ENCODE measurements around the gene PIP. TPM values are rescaled to one million over a fixed set of nuclear protein-coding genes. Genes with fewer than 3 reads are reported as not detected.

Gene PIP
- total and polyA plus RNA-seq, 2 of the 8 experiments (the other 6 are each of a cell fraction or from before 2014, with no cell fraction given): not detected

- no peak overlapping the region for H2AFZ ChIP-seq (ENCODE audit: low read length)
- no peak overlapping the region for H4K5ac ChIP-seq (ENCODE audit: insufficient read length, low read depth, low read length)
- no peak overlapping the region for H2BK12ac ChIP-seq (ENCODE audit: low read depth, low read length)
- H3K4me1 ChIP-seq (replicated peaks in 1 of 4; ENCODE audit: control insufficient read depth in 3 of 4, insufficient read depth in 4 of 4, low read length in 3 of 4): no peaks in the 10 kb centered on the region
- H3K4ac ChIP-seq (replicated peaks; ENCODE audit: insufficient read length, low read depth, low read length): no peak overlapping the region
- no peak overlapping the region for H2BK120ac ChIP-seq (replicated peaks; ENCODE audit: low read depth, low read length)
- no peak overlapping the region for H3K14ac ChIP-seq (ENCODE audit: insufficient read length)
- no peak overlapping the region for H3K4me2 ChIP-seq (ENCODE audit: insufficient read depth in 1 of 2, low read depth in 2 of 2, low read length in 2 of 2)
- H3K9ac ChIP-seq (replicated peaks in 1 of 4; ENCODE audit: extremely low read depth in 1 of 4, low read depth in 3 of 4, low read length in 3 of 4): no peak overlapping the region
- WGBS, 2 experiments (ENCODE audit: extremely low coverage in 1 of 2, insufficient coverage in 1 of 2, insufficient read length in 1 of 2, insufficient replicate concordance in 2 of 2, low coverage in 1 of 2, low lambda C conversion rate in 2 of 2, missing lambda C conversion rate in 1 of 2): 84% methylated on average over 3 of the region's 3 CpGs; no CpG with 5 or more reads in 1 of the 2 experiments
- H3K23me2 ChIP-seq (ENCODE audit: low read depth, low read length): no peaks in the 10 kb centered on the region
- H3K27ac ChIP-seq (ENCODE audit: low read depth, low read length): no peak overlapping the region
- no peak overlapping the region for H3K23ac ChIP-seq (ENCODE audit: insufficient read length)
- H3K4me3 ChIP-seq (ENCODE audit: extremely low read depth in 1 of 4, insufficient read depth in 2 of 4, low read depth in 3 of 4, low read length in 4 of 4): no peak overlapping the region
- ChIA-PET CTCF (ENCODE audit: partially characterized antibody) (no interaction called here), POLR2A (ENCODE audit: partially characterized antibody) (no interaction called here)
- DNase-seq (ENCODE audit: low read depth in 1 of 2, low spot score in 2 of 2): no peak
- H3K56ac ChIP-seq (replicated peaks; ENCODE audit: insufficient read length, low read depth, low read length): no peak overlapping the region
- H3K36me3 ChIP-seq (ENCODE audit: control insufficient read depth in 2 of 4, insufficient read depth in 4 of 4, low read length in 3 of 4): no peaks in the 10 kb centered on the region
- no peak overlapping the region for H2BK5ac ChIP-seq (ENCODE audit: low read depth, low read length)
- no peak for FAIRE-seq
- H3K79me2 ChIP-seq (ENCODE audit: control insufficient read depth in 1 of 2, insufficient read depth in 2 of 2, low read length in 2 of 2): no peaks in the 10 kb centered on the region
- H4K8ac ChIP-seq (ENCODE audit: extremely low read depth, insufficient read depth, low read length): no peak overlapping the region
- H2AK5ac ChIP-seq (ENCODE audit: low read depth, low read length): no peak overlapping the region
- no peaks in the 10 kb centered on the region for H4K20me1 ChIP-seq (replicated peaks in 1 of 2; ENCODE audit: control insufficient read depth in 1 of 2, insufficient read depth in 2 of 2, low read length in 2 of 2)
- H4K91ac ChIP-seq (replicated peaks; ENCODE audit: insufficient read length, low read length): no peak overlapping the region
- peaks cover 0 to 6% of the 10 kb centered on the region in 2 experiments; a peak in 3 of 4 replicates for H3K9me3 ChIP-seq (ENCODE audit: insufficient read depth in 2 of 2, low read depth in 1 of 2, low read length in 1 of 2)
- no peak overlapping the region for H2BK20ac ChIP-seq (ENCODE audit: low read length)
- H3K18ac ChIP-seq (ENCODE audit: extremely low read depth, low read length): no peak overlapping the region
- no peaks in the 10 kb centered on the region for H3K79me1 ChIP-seq (ENCODE audit: low read depth, low read length)
- H3K27me3 ChIP-seq (replicated peaks in 1 of 4; ENCODE audit: control insufficient read depth in 3 of 4, extremely low read depth in 1 of 4, insufficient read depth in 3 of 4, low read length in 3 of 4): no peaks in the 10 kb centered on the region; a peak in 1 of 7 replicates
- H2BK15ac ChIP-seq (ENCODE audit: low read length): no peak overlapping the region
- no peak for TF ChIP-seq ASH2L (IDR thresholded peaks at IDR 0.05; ENCODE audit: low read length)
- no peak for TF ChIP-seq MAFK (IDR thresholded peaks at IDR 0.05; ENCODE audit: low read depth, low read length)
- no peak for TF ChIP-seq SAP30 (IDR thresholded peaks at IDR 0.05; ENCODE audit: insufficient read depth, insufficient replicate concordance, low read length)
- no peak for TF ChIP-seq SP4 (IDR thresholded peaks at IDR 0.05; ENCODE audit: low read length)
- no peak for TF ChIP-seq RXRA (IDR thresholded peaks at IDR 0.05; ENCODE audit: insufficient read depth, low read depth, low read length)
- TF ChIP-seq RFX5 (IDR thresholded peaks at IDR 0.05; ENCODE audit: borderline replicate concordance, low read depth, low read length): no peak
- no peak for TF ChIP-seq POU5F1 (IDR thresholded peaks at IDR 0.05; ENCODE audit: low read depth, low read length)
- no peak for TF ChIP-seq USF2 (IDR thresholded peaks at IDR 0.05; ENCODE audit: low read length)
- no peak for TF ChIP-seq TAF1 (IDR thresholded peaks at IDR 0.05; ENCODE audit: low read depth, low read length)
- TF ChIP-seq FOSL1 (IDR thresholded peaks at IDR 0.05; ENCODE audit: insufficient read depth, low read depth, low read length): no peak
- no peak for TF ChIP-seq HDAC6 (IDR thresholded peaks at IDR 0.05; ENCODE audit: low read depth, low read length)
- TF ChIP-seq SP1 (IDR thresholded peaks at IDR 0.05; ENCODE audit: low read depth, low read length): no peak
- no peak for TF ChIP-seq SIN3A (conservative IDR thresholded peaks at IDR 0.05 in 1 of 2, IDR thresholded peaks at IDR 0.05 in 1 of 2; ENCODE audit: low read depth in 1 of 2, low read length in 2 of 2)
Observed at GRCh38 chr7:143129051-143129450, 2.8 kb upstream of the PIP start.

All from H1 (cell line).